Stimulated activated CD8-positive, alpha-beta memory T cell treated with anti-CD3 and anti-CD28 coated beads, Interleukin-4, amount 100 ng/mL, for 4 hours (primary cell): ENCODE data around the gene YIPF6.
"Not testable (repeated sequence)": the region's sequence is repeated elsewhere in the genome, so short reads cannot be mapped to it uniquely, and the experiment has no call there.

ENCODE experiments used
- DNase-seq, 2 donors: peaks; one replicate each; pipeline ENCODE4 v3.0.0-alpha.2; 2020; ENCODE audit warnings: low read depth in 2 of 2, low spot score in 1 of 2

The YIPF6 gene

GRCh38 chrX:68503836-68504636 lies 5.2 kb downstream of the YIPF6 start:
- no peak for DNase-seq

DNA sequence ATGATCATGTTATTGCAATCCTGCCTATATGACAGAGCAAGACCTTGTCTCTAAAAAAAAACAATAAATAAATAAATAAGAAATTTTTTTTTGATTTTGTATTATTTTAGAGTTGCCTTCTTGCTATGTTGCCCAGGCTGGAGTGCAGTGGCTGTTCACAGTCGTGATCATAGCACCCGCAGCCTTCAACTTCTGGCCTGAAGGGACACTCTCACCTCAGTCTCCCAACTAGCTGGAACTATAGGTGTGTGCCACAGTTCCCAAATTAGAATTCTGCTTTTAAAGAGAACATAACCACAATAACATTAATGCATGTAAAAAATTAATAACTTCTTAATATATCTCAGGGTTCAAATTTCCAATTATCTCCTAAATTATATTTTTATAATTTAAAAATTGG lies 7.8 kb downstream of the YIPF6 start:
- DNase-seq, result no peak

- no peak for DNase-seq
These were observed 9.9 kb downstream of the YIPF6 start for GRCh38 chrX:68508799-68509198.

DNA sequence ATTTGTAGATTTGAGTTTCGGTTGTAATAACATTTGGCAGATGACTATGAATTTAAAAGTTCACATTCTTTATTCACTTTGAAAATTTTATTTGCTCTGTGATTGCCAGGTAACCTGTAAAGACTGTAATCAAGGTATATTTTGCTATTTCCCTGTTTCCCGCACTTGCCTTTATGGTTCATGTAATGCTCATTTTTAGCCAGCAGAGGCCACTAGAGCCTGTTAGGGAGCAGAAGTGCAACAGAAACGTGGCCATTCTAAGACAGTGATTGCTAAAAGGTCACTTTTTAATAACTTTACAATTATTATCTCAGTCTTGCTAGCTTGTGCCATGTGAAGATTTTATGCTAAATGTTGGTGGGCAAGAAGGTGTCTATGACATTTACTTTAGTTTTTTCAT lies 12.4 kb downstream of the YIPF6 start:
- DNase-seq, result no peak

DNA sequence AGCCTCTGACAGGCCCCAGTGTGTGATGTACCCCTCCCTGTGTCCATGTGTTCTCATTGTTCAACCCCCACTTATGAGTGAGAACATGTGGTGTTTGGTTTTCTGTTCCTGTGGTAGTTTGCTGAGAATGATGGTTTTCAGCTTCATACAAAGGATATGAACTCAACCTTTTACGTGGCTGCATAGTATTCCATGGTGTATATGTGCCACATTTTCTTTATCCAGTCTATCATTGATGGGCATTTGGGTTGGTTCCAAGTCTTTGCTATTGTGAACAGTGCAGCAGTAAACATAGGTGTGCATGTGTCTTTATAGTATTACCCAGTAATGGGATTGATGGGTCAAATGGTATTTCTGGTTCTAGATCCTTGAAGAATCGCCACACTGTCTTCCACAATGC lies 25.8 kb downstream of the YIPF6 start:
- not testable (repeated sequence) for DNase-seq

- DNase-seq, result no peak
These were observed 34.1 kb downstream of the YIPF6 start for GRCh38 chrX:68532831-68533533.

DNA sequence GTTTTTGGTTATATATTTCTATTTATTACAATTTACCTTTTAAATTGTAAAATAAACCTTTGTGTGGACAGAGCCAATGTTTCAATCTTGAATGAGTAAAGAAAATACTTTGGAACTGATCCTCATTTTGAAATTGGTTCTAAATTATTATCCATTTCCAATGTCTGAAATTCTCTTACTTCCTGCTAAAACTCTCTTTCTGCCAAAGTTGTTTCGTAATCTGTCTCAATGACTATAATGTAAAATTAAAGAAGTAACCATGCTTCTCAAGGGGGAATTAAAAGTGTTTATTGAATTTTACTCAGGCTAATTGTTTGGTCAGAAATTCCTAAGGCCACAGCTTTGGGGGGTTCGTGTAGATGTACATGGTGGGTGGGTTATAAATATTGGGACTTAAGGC lies 34.8 kb downstream of the YIPF6 start:
- no peak for DNase-seq

- no peak for DNase-seq
These were observed 35.8 kb downstream of the YIPF6 start for GRCh38 chrX:68534691-68535090.

DNA sequence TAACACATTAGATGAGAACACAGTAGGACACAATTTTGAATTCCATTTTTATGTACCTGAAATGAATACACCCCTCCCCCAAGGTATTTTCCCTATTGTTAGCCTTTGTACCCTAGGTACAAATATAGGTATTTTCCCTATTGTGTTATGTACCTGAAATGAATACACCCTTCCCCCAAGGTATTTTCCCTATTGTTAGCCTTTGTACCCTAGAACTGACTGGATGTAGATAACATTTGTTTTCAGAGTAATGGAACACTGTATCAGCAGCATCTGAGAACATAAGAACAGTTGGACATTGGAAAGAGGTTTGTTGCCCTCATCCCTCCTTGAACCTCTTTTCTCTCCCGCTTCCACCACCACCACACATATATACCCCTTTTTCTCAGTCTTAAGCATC lies 37.6 kb downstream of the YIPF6 start:
- DNase-seq, result no peak

GRCh38 chrX:68536884-68537283 lies 38.0 kb downstream of the YIPF6 start:
- DNase-seq, result no peak

GRCh38 chrX:68550193-68550592 lies 51.3 kb downstream of the YIPF6 start:
- no peak for DNase-seq

DNA sequence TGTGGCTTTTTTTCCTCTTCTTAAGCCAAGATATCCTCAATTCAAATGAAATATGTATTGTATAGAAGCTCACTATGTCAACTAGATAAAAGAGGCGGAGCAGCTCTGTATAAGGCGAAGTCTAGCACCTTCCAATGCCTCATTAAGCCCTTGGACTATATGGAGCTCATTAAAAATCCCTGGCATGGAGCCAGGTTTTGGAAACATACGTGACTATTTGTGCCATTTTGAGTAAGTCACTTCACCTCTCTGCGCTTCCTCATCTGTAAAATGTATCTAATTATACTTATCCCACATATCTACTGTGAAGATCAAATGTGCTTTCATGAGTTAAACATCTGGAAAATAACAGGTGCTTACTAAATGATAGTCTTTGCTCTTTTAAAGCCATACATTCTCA lies 57.2 kb downstream of the YIPF6 start:
- no peak for DNase-seq

DNA sequence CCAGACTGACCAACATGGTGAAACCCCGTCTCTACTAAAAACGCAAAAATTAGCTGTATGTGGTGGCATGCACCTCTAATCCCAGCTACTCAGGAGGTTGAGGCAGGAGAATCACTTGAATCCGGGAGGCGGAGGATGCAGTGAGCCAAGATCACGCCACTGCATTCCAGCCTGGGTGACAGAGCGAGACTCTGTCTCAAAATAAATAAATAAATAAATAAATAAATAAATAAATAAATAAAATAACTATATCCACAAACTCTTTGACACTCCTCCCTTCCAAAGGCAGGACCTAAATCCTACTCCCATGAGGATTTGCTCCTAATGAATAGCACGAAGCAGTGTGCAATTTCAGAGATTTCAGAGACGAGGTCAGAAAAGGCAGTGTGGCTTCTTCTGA lies 58.3 kb downstream of the YIPF6 start:
- DNase-seq, result not testable (repeated sequence)

DNA sequence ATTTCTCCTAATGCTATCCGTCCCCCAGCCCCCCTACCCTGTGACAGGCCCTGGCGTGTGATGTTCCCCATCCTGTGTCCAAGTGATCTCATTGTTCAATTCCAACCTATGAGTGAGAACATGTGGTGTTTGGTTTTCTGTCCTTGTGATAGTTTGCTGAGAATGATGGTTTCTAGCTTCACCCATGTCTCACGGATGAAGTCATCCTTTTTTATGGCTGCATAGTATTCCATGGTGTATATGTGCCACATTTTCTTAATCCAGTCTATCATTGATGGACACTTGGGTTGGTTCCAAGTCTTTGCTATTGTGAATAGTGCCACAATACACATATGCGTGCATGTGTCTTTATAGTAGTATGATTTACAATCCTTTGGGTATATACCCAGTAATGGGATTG lies 61.1 kb downstream of the YIPF6 start:
- not testable (repeated sequence) for DNase-seq

GRCh38 chrX:68568136-68568535 lies 69.3 kb downstream of the YIPF6 start:
- DNase-seq, result no peak

DNA sequence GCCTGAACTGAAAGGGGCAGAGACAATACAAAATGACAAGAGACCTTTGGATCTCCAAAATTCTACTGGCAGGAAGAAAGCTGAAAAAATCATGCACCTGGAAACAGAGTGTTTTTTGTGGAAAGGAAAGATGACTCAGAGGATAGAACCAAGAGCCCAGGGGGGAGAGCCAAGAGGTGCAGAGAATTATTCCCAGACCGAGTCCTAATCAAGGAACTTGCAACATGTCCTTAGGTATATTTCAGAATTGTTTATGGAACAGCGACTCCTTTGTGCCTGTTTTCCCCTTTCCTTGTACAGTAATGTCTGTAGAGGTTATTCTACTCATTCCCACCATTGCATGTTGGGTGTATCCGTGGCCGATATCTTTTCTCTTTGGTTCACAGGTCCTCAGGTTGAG lies 71.7 kb downstream of the YIPF6 start:
- no peak for DNase-seq

DNA sequence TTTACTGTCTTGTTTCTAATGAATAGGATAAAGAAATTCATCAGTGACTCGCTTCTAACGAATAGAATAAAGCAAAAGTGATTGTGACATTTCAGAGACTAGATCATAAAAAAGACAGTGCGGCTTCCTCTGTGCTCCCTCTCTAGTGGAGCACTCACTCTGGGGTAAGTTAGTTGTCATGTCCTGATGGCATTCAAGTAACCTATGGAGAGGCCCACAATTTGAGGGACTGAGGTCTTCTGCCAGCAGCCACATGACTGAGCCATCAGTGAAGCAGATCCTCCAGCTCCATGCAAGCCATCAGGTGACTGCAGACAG lies 72.4 kb downstream of the YIPF6 start:
- no peak for DNase-seq

DNA sequence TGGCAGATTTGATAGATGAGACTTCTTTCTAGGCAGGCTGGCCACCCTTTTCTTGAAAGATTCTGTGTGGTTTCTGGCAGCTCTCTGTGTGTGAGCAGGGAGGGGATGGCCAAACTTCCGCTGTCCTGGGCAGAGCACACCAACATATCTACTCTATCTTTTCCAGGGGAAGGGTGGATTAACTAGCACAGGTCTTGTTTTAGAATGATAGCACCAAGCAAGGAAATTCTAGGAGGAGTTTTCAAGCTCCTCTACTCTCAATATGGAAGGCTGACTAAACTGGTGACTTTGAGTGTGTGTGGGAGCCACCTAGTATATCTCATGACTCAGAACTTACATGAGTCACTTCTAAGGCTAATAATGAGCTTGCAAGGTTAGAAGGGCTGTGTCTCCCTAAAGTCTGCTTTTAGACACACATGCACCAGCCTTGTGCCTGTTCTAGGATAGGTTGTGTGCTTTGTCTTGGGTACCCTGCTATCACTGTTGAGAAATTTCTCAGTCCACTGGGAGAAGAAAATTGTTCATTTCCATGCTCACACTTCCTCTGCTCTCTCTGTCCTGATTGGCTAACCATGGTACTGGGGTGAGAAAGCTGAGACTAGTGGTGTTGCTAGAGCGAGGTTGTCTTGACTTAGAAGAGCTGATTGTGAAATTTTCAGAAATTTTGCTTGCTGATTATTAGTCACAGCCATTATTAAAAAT lies 72.9 kb downstream of the YIPF6 start:
- no peak for DNase-seq

GRCh38 chrX:68574240-68574639 lies 75.4 kb downstream of the YIPF6 start:
- no peak for DNase-seq

GRCh38 chrX:68579810-68580209 lies 81.0 kb downstream of the YIPF6 start:
- no peak for DNase-seq

- DNase-seq, result no peak
These were observed 85.4 kb downstream of the YIPF6 start for GRCh38 chrX:68584221-68584620.
